GM19468 (cell line): ENCODE results near the gene HARBI1.

ENCODE experiments used
- ATAC-seq: cut with Tn5 transposase; IDR thresholded peaks from one replicate; pipeline ENCODE4 v1.9.1; 2021; ENCODE audit warnings: mild to moderate bottlenecking, moderate library complexity, moderate number of reproducible peaks; ENCODE audit not compliant: unreplicated experiment; ENCODE audit errors: extremely low read depth

Gene HARBI1

DNA sequence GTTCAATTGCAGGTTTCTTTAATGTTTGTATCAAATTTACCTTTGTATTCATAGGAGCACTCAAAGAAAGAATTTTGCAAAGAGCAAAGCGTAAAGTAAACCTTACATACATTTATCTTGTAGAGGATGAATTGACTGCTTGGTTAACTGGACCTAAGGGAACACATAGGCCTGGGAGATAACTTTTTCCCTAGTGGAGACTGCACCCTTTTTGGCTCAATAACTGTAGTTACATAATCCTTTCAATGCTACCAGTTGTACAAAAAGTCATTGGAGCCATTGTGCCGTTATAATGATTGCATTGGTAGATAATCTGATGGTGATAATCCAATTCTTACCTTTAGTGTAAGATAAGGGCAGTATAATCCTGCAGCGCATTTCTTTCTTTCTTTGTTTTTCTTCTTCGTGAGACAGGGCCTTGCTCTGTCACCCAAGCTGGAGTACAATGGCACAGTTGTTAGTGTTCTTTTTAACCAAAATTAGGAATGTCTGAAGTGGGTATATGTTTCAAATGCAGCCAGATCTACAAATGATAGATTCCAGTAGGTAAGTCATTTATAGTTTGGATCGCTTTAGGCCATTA is 18.6 kb upstream of the HARBI1 start:
- no peak for ATAC-seq

GRCh38 chr11:46633291-46634217 is 16.5 kb upstream of the HARBI1 start:
- ATAC-seq = no peak

GRCh38 chr11:46632502-46632901 is 15.5 kb upstream of the HARBI1 start:
- ATAC-seq = no peak

- ATAC-seq = no peak
These were observed 14.6 kb upstream of the HARBI1 start for GRCh38 chr11:46631676-46632075.

GRCh38 chr11:46630237-46630636 is 13.2 kb upstream of the HARBI1 start:
- no peak for ATAC-seq

- no peak for ATAC-seq
These were observed 11.9 kb upstream of the HARBI1 start for GRCh38 chr11:46628961-46629360.

- no peak for ATAC-seq
These were observed 8.4 kb upstream of the HARBI1 start for GRCh38 chr11:46625406-46625805.

- ATAC-seq = no peak
These were observed 1.8 kb upstream of the HARBI1 start for GRCh38 chr11:46618837-46619236.

- ATAC-seq = no peak
These were observed 916 bp upstream of the HARBI1 start for GRCh38 chr11:46617972-46618314.

GRCh38 chr11:46616551-46617133 is 385 bp downstream of the HARBI1 start:
- ATAC-seq = no peak

GRCh38 chr11:46615756-46616155 is 1.3 kb downstream of the HARBI1 start:
- ATAC-seq = no peak

GRCh38 chr11:46612326-46612725 is 4.7 kb downstream of the HARBI1 start:
- no peak for ATAC-seq

GRCh38 chr11:46611526-46612304 is 5.3 kb downstream of the HARBI1 start:
- ATAC-seq = no peak

DNA sequence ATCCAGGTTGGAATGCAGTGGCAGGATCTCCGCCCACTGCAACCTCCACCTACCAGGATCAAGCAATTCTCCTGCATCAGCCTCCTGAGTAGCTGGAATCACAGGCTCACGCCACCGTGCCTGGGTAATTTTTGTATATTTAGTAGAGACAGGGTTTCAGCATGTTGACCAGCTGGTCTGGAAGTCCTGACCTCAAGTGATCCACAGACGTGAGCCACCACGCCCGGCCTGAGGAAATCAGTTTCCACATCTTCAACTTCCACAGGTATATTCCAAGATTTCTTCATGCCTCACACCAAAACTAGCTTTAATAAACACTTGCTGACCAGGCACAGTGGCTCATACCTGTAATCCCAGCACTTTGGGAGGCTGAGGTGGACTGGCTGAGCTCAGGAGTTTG is 7.6 kb downstream of the HARBI1 start:
- ATAC-seq = no peak

- no peak for ATAC-seq
These were observed 9.5 kb downstream of the HARBI1 start for GRCh38 chr11:46607516-46607915.

DNA sequence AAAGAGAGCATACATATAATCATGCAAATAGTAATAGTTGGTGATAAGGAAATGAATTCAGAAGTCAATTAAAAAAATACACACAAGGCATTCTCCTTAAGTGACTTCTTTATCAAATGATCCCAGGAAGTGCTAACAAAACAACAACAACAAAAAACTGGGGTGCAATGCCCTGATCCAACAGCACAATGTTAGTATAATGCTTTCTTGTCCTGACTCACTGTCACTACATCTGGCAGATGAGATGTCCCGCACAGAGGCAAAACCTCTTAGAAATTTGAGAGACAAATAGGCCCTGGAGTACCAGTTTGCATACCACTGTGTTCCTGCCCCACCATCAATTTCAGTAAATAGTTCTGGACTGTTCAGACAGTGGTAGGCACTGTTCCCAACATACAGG is 12.2 kb downstream of the HARBI1 start:
- ATAC-seq = no peak

DNA sequence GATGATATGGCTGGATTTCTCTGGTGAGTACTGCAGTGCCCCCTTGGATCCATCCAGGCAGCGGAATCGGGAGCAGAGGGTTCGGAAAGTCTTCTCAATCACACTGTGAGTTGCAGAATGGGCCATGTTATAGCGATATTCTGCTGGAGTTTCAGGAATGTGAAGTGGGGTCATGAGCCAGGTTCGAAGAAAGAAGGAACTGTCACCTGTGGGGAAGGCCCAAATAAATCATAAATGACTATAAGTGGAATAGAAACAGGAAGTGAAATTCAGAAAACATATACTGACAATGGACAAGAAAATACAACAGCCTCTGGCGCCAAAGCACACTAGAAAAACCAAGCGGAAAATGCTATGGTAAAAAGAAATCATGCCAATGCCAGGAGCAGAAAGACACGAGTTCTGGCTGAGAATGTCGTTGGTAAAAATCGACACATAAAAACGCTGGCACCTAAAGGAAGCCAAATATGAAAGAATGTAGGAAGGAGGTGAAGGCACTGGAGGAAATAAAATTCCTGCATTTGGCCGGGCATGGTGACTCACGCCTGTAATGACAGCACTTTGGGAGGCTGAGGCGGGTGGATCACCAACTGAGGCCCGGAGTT is 13.2 kb downstream of the HARBI1 start:
- no peak for ATAC-seq

DNA sequence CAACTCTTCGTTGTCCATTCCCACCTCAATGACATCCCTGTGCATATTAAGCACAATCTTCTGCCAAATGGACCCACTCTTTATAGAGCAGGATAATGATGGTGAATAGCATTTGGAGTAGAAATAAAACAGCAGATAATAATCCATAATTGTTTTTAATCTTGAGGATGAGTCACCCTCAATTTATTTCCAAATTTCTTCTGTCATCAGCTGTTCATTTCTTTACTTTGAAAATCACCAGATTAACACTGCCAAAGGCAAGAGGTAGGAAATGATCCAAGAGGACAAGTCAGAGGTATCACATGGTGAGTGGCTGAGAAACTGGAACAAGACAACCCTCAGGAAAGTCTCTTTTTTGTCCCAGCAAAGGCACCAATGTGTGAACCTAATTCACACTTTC is 15.9 kb downstream of the HARBI1 start:
- ATAC-seq = no peak

DNA sequence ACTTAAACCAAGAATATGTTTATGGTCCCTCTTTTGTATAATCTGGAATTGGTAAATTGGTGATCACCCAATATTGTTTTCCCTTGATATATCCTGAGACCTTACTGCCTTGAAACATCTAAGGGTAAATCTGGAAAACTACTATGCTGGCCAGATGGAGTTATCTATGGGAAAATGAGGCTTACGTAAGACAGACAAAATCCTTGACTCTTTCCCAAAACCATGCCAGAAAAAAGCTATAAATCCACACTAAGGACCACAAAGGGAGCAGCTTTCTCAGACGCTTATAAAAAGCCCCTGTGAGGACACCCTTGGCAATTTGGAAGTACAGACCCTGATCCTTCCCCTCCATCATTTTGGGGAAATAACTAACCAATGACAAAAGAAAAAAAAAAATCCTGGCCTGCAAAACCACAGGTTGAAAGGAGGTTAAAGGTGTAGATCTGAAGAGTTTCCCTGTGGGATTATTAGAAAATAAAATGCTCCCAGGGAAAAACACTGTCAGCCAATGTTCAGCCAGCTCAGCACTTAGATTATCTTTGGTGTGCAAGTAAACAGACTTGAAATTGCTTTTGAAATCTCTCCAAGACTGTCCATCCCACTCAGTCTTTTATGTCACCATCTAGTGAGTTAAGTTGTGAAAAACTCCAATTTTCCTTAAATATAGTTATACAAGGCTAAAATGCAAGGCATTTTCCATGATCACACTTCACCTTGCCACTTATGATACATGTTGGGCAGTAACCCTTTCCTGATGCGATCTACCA is 16.6 kb downstream of the HARBI1 start:
- ATAC-seq = no peak
